ENCODE results near the gene LMTK2.
A peak's percentile ranks its signal among the peaks of the same experiment; 100 is the strongest.

Gene LMTK2

DNA sequence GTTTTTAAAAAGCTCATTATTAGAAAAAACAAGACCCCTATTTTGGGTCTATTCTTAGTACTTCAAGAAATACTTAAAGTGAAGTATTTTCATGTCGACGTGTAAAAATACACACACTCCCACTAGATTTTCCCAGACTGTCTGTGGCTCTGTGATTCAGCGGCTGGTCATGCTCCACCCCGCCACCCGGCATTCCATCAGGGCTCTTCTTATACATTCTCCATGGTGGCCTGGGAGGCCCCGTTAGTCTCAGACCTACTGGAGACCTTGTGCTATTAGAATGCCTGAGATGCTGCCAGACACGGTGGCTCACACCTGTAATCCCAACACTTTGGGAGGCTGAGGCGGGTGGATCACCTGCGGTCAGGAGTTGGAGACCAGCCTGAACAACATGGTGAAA is 132.3 kb downstream of the LMTK2 start:
- H3K4me3 ChIP-seq (ENCODE audit: low read length) = no peak overlapping the region
- no peak for DNase-seq (ENCODE audit: low read depth)
- TF ChIP-seq, protein P1, sequence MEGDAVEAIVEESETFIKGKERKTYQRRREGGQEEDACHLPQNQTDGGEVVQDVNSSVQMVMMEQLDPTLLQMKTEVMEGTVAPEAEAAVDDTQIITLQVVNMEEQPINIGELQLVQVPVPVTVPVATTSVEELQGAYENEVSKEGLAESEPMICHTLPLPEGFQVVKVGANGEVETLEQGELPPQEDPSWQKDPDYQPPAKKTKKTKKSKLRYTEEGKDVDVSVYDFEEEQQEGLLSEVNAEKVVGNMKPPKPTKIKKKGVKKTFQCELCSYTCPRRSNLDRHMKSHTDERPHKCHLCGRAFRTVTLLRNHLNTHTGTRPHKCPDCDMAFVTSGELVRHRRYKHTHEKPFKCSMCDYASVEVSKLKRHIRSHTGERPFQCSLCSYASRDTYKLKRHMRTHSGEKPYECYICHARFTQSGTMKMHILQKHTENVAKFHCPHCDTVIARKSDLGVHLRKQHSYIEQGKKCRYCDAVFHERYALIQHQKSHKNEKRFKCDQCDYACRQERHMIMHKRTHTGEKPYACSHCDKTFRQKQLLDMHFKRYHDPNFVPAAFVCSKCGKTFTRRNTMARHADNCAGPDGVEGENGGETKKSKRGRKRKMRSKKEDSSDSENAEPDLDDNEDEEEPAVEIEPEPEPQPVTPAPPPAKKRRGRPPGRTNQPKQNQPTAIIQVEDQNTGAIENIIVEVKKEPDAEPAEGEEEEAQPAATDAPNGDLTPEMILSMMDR (conservative IDR thresholded peaks at IDR 0.05; ENCODE audit: low read length) = no peak

DNA sequence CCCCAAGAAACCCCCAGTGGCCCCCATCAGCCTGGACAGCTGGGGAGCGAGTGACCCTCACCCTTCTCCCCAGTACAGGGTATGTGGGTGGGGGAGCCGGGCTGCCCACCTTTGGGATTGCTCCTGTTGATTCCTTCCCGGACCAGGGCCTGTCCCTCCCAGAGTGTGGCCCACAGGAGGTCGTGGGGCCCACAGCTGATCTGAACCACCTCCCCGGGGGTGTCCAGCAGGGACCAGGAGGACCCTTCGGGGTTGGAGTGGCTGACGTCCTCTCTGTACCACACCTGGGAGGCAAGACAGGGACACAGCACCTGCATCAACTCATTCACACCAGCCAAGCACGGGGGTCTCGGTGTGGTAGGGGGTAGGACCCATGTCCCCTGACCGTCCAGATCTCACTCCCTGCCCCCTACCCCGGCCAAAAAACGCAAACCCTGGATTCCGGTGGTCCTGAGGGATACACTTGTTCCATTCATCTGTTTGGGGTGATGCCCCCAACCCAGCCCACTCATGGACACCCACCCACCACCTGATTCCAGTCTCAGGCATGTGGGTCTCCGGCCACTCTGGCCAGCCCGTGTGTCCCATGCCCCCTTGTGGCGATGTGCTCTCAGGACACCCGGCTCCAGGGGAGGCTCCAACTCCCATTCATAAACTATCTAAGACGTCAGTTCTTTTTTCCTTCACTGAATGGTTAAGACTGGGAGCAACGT is 134.5 kb downstream of the LMTK2 start:
- H3K4me3 ChIP-seq (ENCODE audit: low read length) = no peak overlapping the region

DNA sequence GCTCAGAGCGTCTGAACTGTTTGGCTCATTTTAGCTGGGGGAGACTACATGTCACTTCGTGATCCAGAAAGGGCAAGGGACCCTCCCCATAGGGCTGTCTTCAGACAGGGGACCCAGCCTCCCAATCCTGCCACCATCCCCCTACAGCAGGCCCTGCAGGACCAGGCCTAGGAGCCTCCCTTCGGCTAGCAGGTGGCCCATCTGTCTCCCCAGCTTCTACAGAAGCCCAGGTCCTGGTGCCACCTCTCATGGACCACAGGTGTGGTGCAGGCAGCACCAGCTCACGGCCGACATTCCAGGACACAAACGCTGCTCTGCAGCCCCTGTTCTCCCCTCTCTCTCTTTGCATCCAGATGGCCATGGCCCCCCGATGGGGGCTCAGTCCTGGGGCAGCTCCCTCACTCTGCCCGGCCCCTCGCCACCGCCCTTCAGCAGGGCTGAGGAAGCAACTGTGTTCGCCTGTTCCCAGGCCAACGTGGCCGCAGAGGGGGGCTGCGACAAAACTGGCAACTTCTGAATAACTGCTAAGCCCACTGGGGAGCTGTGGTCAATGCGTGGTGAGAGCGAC is 135.1 kb downstream of the LMTK2 start:
- TF ChIP-seq, protein P1 (conservative IDR thresholded peaks at IDR 0.05; ENCODE audit: low read length) = no peak
- no peak overlapping the region for H3K4me3 ChIP-seq (ENCODE audit: low read length)
- no peak for DNase-seq (ENCODE audit: low read depth)

More for the DNA sequence above, 134.5 kb downstream of the LMTK2 start:
- TF ChIP-seq, protein P1 (conservative IDR thresholded peaks at IDR 0.05; ENCODE audit: low read length) = peak; percentile 62
- peak; percentile 15 for DNase-seq (ENCODE audit: low read depth)

DNA sequence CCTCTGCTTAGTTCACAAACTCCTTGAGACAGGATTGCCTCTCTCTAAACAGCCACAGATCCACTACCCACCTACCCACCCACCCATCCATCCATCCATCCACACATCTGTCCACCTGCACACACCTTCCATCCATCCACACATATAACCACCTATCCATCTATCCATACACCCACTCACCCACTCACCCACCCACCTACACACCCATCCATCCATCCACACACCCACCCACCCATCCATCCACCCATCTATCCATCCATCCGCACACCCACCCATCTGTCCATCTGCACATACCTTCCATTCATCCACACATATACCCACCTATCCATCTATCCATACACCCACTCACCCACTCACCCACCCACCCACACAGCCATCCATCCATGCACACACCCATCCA is 135.7 kb downstream of the LMTK2 start:
- no peak overlapping the region for H3K4me3 ChIP-seq (ENCODE audit: low read length)
- TF ChIP-seq, protein P1 (conservative IDR thresholded peaks at IDR 0.05; ENCODE audit: low read length) = no peak
- DNase-seq (ENCODE audit: low read depth) = no peak

DNA sequence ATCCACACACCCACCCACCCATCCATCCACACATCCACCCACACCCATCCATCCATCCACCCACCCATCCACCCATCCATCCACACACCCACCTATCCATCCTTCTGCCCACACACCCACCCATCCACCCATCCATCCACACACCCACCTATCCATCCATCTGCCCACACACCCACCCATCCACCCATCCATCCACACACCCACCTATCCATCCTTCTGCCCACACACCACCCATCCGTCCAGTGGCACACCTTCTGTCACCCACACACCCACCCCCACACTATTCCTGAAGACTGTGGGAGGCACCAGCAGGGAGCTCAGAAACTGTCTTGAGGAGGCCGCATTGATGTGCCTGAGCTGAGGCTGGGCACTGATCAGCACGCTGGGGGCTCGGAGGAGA is 136.3 kb downstream of the LMTK2 start:
- TF ChIP-seq, protein P1 (conservative IDR thresholded peaks at IDR 0.05; ENCODE audit: low read length) = no peak
- H3K4me3 ChIP-seq (ENCODE audit: low read length) = no peak overlapping the region
- DNase-seq (ENCODE audit: low read depth) = no peak

DNA sequence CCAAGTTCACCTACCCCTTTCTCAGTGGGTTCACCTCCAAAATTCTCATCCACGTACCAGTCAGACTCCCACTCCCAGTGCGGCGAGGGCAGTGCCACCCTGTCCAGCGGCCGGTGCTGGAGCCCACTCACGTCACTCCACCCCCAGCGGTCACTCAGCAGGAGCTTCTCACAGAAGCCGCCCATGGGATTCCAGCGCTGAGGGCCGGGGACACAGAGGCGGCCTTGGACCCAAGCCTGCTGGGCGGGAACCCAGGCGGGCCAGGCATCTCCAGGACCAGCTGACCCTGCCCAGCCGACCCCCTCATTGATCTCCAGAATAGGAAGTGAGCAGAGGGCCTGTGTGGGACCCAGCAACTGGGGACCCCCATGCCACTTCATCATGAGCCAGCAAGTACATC is 138.2 kb downstream of the LMTK2 start:
- H3K4me3 ChIP-seq (ENCODE audit: low read length) = no peak overlapping the region
- DNase-seq (ENCODE audit: low read depth) = no peak
- TF ChIP-seq, protein P1 (conservative IDR thresholded peaks at IDR 0.05; ENCODE audit: low read length) = no peak

DNA sequence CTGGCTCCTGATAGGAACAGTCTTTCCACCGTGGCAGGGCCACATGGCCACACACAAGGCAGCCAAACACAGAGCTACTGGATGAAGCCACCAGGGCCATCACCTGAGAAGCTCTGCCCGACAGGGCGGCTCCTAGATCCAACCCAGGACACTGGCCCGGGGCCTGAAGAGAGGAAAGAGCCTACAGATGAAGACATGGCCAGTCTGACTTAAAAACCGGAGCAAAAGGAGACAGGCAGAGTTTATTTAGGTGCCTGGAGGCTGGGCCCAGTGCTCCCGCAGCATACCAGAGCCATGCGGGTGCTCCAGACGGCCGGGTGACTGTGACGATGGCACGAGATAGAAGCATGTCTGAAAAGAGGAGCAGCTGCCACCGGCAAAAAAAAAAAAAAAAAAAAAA is 141.5 kb downstream of the LMTK2 start:
- TF ChIP-seq, protein P1 (conservative IDR thresholded peaks at IDR 0.05; ENCODE audit: low read length) = no peak

More for the DNA sequence above, 141.5 kb downstream of the LMTK2 start:
- no peak overlapping the region for H3K4me3 ChIP-seq (ENCODE audit: low read length)
- no peak for DNase-seq (ENCODE audit: low read depth)
